Glomerular endothelial cell (primary cell): ENCODE measurements around the gene ALG9. TPM values are rescaled to one million over a fixed set of nuclear protein-coding genes. Genes with fewer than 3 reads are reported as not detected.

Source experiments
- DNase-seq: peaks from one replicate; pipeline ENCODE4 v3.0.0-alpha.2; 2011; ENCODE audit warnings: low read depth, low spot score; ENCODE audit errors: extremely low read depth
- total RNA-seq: library from RNA; depleted of rRNA; stranded (reverse); fragments of >200 nt; gene quantifications from 2 replicates; pipeline ENCODE4 v1.2.3, GENCODE V29; 2015

Gene ALG9
- total RNA-seq, 1 donor from 2014 or later: 22.7 TPM

DNA sequence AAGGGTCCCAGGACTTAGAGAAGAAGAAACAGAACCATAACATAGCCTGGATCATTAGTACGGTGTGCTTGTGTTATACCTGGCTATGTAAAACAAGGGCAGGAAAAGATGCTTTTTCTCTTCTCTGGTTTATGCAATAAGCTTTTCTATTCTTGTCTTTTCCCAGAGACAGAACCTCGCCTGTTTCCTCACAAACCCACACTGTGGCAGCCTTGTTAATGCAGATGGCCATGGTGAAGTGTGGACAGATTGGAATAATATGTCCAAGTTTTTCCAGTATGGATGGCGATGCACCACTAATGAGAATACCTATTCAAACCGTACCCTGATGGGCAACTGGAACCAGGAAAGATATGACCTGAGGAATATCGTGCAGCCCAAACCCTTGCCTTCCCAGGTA lies 10.8 kb upstream of the ALG9 start:
- no peak for DNase-seq

DNA sequence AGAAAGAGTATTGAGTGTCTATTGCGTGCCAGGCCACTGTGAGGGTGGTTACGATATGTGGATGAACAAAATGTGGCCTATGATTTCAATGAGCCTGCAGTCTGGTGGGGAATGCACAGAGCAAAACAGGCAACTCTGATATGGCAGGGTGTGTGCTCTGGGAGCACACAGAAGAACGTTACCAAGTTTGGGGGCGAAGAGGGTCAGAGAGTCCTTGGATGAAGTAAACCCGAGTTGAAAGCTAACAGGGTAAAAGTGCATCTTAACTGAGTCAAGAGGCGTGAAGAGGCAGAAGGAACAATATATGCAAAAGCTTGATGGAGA lies 8.2 kb upstream of the ALG9 start:
- no peak for DNase-seq

DNA sequence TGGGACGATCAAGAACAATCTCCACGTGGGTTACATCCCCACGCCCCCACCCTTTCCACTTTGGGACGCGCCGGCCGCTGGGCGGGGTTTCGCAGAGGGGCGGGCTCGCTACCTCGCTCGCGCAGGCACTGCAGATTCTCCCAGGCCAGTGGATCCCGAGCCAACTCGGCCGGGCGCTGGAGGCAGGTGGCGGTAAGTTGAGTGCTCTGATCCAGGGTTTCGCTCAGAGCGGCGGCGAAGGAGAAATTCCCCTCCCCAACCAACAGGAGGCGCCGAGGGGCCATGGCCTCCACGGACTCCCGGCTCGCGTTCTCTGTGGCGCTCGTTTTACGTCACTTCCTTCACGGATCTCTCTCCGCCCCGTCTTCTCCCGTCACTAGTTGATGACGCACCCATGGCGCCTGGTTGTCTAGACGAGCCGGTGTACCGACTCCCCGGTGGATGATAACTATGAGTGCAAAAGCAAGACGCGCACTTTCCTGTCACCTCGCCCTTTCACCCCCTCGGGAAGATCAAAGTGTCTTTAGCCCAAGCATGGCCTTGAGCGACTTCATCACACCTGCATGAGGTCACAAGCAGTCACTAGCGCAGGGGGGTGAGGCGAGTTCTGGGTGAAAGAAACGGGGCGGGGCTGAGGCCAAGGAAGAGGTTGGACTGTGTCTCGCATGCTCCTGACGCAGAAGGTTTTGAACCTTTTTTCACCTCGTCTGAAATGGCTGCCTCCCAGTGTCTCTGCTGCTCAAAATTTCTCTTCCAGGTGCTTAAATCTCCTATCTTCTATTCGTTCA lies 7.7 kb upstream of the ALG9 start, which contains the start of the genes CFAP68 and FDXACB1:
TSS of gene CFAP68 (plus strand) at position 693 of the 788 bp plus-strand sequence. CDS start at position 713, 20 bp downstream.
TSS of gene FDXACB1 (minus strand) at position 317 of the 788 bp plus-strand sequence. CDS start at position 284, 33 bp downstream.
- peak; percentile 80 for DNase-seq

DNA sequence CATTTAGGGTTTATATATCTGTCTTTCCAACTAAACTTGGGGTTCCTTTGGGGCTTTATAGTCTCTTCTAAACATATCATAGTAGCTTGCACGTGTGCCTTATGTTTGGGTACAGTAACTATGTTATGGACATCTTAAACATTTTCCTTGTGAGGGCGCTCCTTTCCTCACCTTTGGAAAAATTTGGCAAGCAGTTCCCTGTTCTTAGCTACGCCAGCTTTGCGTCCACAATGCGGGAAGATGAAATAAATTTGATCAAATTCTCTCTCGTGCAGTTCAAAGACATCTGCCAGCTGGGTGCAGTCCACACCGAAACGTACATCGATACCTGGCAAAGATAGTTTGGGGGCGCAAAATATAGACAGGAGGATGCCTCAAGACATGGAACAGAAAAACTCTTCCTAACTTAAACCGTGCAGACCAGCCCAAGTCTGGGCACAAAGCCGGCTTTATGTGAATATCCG lies 7.0 kb upstream of the ALG9 start:
- DNase-seq: peak; percentile 9

DNA sequence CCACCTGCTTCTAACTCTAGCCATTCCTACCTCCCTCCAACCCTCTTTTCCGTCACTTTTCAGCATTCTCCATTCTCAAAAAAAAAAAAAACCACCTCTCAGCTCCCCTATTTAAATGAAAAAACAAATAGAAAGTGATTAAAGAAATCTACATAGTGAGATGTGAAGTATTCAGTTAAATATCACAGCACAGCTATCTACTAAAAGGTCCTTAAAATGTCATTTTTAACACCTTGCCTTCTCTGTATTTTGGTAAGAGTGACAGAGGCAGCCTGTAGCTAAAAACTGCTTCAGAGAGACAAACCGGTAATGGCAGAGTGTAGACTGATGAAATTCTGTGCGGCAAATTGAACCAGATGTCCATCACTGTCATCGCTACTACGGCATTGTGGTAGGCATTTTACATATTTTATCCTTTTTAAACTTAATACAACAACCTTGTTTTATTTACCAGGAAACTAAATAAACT lies 346 bp upstream of the ALG9 start:
- no peak for DNase-seq

DNA sequence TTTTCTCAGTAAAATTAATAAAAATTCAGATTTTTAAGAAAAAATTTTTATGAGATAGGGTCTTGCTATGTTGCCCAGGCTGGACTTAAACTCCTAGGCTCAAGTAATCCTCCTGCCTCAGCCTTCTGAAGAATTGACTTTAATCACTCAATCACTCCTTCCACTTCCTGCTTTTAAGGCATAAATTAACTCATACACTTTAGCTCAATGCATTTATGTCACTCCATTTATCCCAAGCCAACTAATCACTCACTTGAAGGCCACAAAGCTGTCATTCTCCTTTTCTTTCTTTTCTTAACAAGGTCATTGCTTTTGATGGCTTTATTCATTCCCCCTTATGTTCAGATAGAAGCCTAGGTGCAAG lies 877 bp downstream of the ALG9 start:
- DNase-seq: no peak

DNA sequence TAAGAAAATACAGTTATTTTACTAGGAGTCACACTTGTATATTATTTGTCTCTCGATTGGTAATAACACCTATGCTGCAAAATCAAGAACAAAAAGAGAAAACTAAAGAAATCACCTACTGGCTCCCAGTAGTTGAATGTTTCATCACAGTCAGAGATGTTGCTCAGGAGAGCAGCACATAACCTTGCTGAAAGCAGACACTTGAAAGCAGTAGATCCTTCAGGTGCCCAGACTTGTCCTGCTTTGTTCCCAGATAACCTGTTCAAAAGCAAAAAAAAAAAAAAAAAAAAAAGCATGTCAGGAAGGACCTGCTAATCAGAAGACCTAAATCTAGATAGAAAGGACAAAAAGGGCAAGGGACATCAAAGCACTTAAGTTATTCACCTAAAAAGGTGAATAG lies 1.3 kb downstream of the ALG9 start:
- no peak for DNase-seq

DNA sequence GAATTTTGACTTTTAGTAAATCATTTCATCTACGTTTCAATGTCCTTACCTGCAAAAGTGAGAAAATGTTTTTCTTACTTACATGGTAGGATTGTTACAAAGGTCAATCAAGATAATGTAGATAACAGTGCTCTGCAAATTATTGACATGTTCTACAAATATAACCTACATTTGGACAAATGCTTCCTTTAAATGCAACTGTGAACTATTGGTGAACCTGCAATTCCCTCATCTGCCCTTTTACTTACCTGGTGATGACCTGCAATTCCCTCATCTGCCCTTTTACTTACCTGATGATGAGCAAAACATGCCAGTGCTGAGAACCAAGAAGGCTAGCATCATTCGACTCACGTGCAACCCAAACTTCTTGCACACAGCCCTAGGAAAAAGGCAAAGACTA lies 11.1 kb downstream of the ALG9 start:
- no peak for DNase-seq

DNA sequence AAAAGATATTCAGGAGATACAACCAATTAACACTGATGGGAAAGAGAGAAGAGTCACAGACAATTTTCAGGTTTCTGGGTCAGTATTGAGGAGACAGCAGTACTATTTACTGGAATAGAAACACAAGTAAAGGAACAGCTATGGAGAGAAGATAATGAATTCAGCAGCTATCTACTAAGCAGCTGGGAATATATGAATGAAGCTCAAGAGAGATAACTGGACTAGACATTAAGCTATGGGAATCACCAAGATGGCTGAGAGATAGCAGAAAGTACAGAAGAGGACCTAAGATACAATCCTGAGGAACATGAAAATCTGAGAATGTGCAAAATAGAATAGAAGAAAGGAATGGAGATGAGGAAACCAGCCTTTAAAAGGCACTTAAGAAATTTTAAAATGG lies 15.9 kb downstream of the ALG9 start:
- no peak for DNase-seq

DNA sequence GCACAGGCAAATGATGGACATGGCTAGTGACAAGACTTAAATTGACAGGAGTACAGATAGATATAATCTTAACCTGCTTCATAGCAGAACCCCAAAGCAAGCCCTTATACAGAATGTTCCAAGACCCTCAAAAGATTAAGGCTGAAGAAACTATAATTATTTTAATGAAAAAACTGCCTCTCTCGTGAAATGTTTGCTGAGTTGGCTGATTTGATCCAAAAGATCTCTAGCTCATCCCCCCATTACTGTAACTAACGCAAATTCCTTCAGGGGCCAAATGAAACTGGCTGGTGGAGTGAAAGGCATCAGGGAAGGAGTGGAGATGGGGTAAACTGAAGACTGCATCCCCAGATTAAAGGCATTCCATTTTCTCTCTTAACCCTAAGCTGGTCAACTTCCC lies 19.3 kb downstream of the ALG9 start:
- no peak for DNase-seq

DNA sequence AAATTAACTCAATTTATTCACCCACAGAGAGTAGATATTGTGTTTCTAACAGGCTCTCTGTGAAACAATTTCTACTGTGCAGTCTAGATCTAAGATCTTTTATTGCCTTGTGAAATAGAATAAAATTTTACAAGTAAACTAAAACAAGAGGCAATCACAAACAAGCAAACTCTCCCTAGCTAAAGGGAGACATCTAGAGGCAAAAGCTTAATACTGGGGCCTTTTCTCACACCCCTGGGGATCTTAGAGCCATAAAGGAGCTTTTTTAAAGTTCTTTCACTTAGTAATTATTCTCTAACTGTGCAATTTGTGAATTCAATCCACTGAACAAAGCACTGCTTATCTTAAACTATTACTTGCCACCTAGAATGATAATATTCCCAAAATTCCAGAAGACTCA lies 19.7 kb downstream of the ALG9 start:
- DNase-seq: no peak

DNA sequence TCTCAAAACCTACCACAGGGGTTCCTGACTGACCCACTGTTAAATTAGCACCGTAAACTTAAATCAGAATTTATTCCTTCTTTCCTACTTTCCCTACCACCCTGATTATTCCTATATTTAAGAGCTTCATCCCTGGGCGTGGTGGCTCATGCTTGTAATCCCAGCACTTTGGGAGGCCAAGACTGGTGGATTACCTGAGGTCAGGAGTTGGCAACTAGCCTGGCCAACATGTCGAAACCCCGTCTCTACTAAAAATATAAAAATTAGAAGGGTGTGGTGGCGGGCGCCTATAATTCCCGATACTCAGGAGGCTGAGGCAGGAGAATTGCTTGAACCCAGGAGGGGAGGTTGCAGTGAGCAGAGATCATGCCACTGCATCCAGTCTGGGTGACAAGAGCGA lies 20.3 kb downstream of the ALG9 start:
- no peak for DNase-seq

DNA sequence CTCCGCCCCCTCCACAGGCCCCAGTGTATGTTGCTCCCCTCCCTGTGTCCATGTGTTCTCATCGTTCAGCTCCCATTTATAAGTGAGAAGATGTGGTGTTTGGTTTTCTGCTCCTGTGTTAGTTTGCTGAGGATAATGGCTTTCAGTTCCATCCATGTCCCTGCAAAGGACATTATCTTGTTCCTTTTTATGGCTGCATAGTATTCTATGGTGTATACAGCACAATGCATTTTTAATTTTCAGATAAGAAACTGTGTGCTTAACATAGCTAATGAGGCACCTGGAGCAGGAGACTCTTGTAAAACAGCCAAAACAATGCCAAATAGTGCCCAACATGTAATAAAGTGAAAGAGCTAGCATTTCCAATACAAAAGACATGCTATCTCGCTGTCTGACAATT lies 21.8 kb downstream of the ALG9 start:
- DNase-seq: no peak

DNA sequence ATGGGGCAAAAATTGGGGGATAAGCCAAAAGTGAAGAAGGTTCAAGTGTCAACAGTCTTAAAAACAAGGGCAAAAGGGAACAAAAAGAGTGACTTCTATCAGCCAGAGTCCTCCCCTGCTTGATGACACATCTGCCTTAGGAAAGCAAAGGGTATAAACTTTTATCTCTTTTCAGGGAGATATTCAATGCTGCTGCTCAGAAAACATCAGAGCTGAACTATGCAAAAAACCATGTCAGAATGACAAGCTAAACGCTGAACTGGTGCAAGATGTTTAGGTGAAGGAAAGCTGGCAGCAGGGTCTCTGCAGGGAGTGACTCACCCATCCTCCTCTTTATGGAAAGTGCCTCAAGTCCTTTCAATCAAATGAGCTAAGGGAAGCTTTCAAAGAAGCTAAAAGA lies 24.7 kb downstream of the ALG9 start:
- DNase-seq: no peak

DNA sequence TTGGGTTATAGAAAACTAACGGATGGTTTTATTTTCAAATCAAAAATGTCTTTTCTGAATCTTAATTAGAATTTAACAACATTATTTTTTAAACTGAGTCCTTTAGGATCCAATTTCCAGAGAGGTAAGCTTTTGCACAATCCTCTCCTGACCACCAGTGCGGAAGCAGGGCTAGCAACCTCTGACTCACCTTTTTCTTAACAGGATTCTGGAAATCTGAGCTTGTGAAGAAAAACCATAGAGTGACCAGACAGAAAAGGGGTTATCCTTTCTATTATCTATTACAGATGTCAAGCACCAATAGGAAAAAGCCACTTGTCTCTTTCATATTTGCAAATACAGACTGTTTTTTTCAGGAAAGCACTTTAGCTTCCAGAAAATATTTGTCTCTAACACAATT lies 25.3 kb downstream of the ALG9 start:
- no peak for DNase-seq

DNA sequence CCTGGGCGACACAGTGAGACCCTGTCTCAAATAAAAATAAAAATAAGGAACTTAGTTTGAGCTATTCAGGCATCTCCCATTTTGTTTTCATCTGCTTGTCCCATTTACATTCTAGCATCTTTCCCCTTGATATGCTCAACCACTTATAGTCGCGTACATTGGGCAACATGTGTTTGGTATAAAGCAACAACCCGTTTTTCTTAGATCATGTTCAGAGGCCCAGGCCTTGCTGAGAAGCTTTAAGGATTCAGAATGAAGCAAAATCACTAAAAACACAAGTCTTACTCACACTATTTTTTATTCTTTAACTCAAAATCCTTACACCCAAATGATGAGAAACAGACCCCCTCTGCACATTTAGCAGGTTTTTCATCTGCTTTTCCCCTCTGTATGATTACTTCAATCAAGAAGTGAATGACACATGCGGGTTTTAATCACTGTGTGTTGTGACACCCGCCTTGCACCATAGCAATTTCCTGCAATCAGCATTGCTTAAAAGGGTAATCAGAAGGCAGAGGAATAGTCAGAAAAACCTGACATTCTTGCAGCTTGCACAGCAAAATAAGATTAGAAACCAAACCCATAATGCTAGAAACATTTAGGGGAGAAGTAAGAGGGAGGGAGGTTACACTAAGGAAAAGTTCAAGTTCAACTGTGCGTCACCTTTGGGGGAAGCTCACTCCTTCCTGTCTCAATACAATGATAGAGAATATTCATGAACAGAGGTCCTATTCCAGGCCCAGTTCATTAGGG lies 25.9 kb downstream of the ALG9 start:
- DNase-seq: no peak

DNA sequence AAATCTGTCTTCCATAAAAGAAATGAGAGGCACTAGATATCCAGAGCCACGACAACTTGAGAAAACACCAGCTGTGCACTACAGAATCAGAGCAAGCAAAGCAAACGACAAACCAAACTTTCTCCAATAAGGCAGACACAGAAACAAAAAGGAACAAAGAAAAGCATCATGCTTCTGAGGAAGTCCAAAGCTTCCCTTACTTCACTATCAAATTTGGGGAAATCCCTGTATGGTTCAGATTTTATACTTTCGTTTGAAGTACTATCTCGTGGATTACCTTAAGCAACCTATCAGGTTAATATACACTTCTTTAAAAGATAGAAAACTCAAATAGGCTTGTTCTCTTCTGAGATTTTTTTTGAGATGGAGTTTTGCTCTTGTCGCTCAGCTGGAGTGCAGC lies 27.7 kb downstream of the ALG9 start:
- no peak for DNase-seq

DNA sequence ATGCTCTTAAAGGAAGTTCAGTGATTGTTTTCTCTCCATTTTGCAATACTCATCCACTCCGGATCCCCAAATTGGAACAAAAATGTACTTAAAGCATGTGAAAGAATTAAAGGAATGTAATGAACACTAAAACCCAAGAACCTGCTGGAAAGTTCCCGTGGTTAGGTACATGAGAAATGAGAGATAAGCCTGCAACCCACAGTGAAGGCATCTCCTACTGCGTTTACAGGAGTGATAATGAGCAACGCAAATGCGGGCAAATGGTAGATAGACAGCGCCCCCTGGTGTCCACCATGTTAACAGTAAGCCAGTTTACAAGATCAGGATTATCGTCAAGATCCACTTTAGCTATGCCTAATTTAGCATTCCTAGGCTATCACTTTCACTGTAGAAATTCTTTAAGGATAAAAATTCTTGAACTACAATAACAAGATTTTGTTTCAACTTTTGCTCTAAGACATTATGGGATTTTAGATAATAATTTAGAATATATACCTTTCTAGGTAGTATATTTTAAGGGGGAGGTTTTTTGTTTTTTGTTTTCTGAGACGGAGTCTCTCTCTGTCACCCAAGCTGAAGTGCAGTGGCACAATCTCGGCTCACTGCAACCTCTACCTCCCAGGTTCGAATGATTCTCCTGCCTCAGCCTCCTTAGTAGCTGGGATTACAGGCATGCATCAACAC lies 29.9 kb downstream of the ALG9 start:
- DNase-seq: peak; percentile 64

DNA sequence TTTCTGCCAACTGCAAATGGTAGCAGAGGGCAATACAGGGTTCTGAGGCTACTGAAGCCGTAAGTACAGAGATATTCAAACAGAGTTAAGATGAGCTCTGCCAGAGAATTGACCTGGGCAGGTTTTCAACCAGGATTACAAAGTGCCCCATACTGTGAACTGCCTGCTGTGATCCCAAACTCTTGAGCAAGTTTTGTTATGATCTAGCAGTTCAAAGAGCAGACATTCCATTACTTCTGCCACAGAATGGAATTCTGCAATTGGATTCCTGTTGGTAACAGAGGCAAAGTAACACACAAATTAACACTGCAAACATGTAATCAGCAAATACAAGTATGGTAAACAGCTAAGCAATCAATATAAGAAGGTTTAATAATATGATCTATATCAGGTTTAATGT lies 31.2 kb downstream of the ALG9 start:
- DNase-seq: no peak

DNA sequence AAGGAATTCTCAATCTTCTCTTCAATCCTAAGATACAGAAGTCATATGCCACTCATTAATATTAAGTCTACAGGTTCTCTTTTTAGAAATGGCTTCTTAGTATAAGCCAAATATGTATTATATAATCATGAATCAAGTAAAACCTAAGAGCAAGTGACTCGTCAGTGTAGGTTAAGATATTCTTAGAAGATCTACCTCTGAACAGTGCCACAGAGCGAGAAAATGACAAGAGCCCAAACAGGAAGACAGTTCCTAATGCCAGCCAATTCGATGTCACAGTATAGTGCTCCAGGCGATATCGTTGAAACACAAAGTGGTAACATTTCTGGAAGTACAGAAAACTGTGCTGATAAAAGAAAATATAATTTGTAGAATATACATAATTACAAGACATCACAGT lies 33.3 kb downstream of the ALG9 start:
- DNase-seq: no peak

DNA sequence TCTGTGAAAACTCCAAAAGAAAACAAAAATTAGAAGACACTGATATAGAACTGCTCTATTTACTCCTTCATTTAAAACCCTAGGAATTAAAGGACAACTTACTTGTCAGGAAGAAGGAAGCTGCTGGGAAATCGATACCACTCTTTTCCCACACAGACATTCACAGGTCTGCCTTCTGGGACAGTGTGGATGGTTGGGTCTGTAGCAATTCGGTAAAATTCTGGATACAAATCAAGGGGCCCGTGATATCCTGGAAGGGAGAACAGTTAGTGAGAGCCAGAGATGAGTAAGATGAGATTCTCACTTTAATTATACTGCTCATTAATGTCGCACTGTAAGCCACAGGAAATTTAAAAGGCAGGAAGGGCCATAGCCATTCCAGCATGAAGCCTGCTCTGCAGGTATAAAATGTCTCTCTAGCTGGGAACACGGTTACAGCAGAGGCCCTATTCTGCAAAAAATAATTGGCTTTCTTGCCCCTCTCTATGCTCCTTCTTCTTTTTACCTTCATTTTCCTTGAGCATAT lies 34.0 kb downstream of the ALG9 start:
- DNase-seq: no peak
